H1 (cell line): ENCODE data around the gene PTPRC. TPM values are rescaled to one million over a fixed set of nuclear protein-coding genes. Genes with fewer than 3 reads are reported as not detected.

Experiments used
- CTCF ChIA-PET: fragments of 300-600 bp; sonication (Branson Sonifier 250); formaldehyde crosslinking; loops from one replicate; lab custom pipeline; 2021; ENCODE audit not compliant: partially characterized antibody; lab: Charles Lee
- POLR2A ChIA-PET: fragments of 300-600 bp; sonication (Branson Sonifier 250); formaldehyde crosslinking; loops from one replicate; lab custom pipeline; 2021; ENCODE audit warnings: inconsistent platforms; ENCODE audit not compliant: partially characterized antibody; lab: Charles Lee
- DNase-seq, 2 experiments: peaks; one replicate each; pipeline versions ENCODE4 v3.0.0 to v3.0.0-alpha.2; 2010 to 2022; ENCODE audit warnings: low spot score in 2 of 2, low read depth in 1 of 2, mixed read lengths in 1 of 2
- FAIRE-seq: peaks from 2 replicates; lab custom pipeline; 2011; peaks lifted over from hg19 to GRCh38; lab: Jason Lieb, UNC
- H2AFZ ChIP-seq: 2 replicates; pipeline ENCODE4 v1.8.1; 2012; ENCODE audit warnings: low read length, inconsistent platforms
- H2AK5ac ChIP-seq: 2 replicates; pipeline ENCODE4 v1.6.1; 2013; ENCODE audit warnings: low read depth, low read length
- H2BK120ac ChIP-seq: replicated peaks from 2 replicates; pipeline ENCODE3; 2013; ENCODE audit warnings: low read depth, low read length, inconsistent platforms
- H2BK12ac ChIP-seq: 2 replicates; pipeline ENCODE4 v1.6.1; 2013; ENCODE audit warnings: low read depth, low read length
- H2BK15ac ChIP-seq: 2 replicates; pipeline ENCODE4 v1.6.1; 2013; ENCODE audit warnings: low read length
- H2BK20ac ChIP-seq: 2 replicates; pipeline ENCODE4 v1.6.1; 2013; ENCODE audit warnings: low read length
- H2BK5ac ChIP-seq: 2 replicates; pipeline ENCODE4 v1.6.1; 2013; ENCODE audit warnings: low read depth, low read length
- H3K14ac ChIP-seq: 2 replicates; pipeline ENCODE4 v1.6.1; 2013; ENCODE audit warnings: inconsistent platforms; ENCODE audit not compliant: insufficient read length
- H3K18ac ChIP-seq: 2 replicates; pipeline ENCODE4 v1.6.1; 2013; ENCODE audit warnings: low read length; ENCODE audit errors: extremely low read depth
- H3K23ac ChIP-seq: 2 replicates; pipeline ENCODE4 v1.6.1; 2013; ENCODE audit warnings: inconsistent platforms; ENCODE audit not compliant: insufficient read length
- H3K23me2 ChIP-seq: 2 replicates; pipeline ENCODE4 v1.6.1; 2013; ENCODE audit warnings: low read depth, low read length
- H3K27ac ChIP-seq: 2 replicates; pipeline ENCODE4 v1.6.1; 2011; ENCODE audit warnings: low read depth, low read length, inconsistent platforms
- H3K27me3 ChIP-seq, 4 experiments: replicated peaks in 1 of 4; 1 replicate in 1 of 4; 2 replicates in 3 of 4; pipeline versions ENCODE4 v1.6.1 to v1.8.1; 2011 to 2013; ENCODE audit warnings: low read length in 3 of 4, mild to moderate bottlenecking in 3 of 4, inconsistent platforms in 2 of 4, mixed read lengths in 2 of 4, moderate library complexity in 1 of 4; ENCODE audit not compliant: control insufficient read depth in 3 of 4, insufficient read depth in 3 of 4; ENCODE audit errors: extremely low read depth in 1 of 4
- H3K36me3 ChIP-seq, 4 experiments: 2 replicates each; pipeline versions ENCODE4 v1.6.1 to v1.8.1; 2011 to 2013; ENCODE audit warnings: mild to moderate bottlenecking in 4 of 4, low read length in 3 of 4, moderate library complexity in 2 of 4, control low read depth in 1 of 4, inconsistent platforms in 1 of 4; ENCODE audit not compliant: insufficient read depth in 4 of 4, control insufficient read depth in 2 of 4
- H3K4ac ChIP-seq: replicated peaks from 2 replicates; pipeline ENCODE3; 2013; ENCODE audit warnings: low read length, low read depth, mixed read lengths, inconsistent platforms; ENCODE audit not compliant: insufficient read length
- H3K4me1 ChIP-seq, 4 experiments: replicated peaks in 1 of 4; 1 replicate in 1 of 4; 2 replicates in 3 of 4; pipeline versions ENCODE4 v1.6.1 to v1.8.1; 2011 to 2013; ENCODE audit warnings: low read length in 3 of 4, inconsistent platforms in 2 of 4, mixed read lengths in 1 of 4; ENCODE audit not compliant: insufficient read depth in 4 of 4, control insufficient read depth in 3 of 4
- H3K4me2 ChIP-seq, 2 experiments: 2 replicates each; pipeline versions ENCODE4 v1.6.1 to v1.8.1; 2011 to 2013; ENCODE audit warnings: low read depth in 2 of 2, low read length in 2 of 2, control low read depth in 1 of 2, inconsistent platforms in 1 of 2, mild to moderate bottlenecking in 1 of 2; ENCODE audit not compliant: insufficient read depth in 1 of 2
- H3K4me3 ChIP-seq, 4 experiments: fragments of 200-600, 300-600 bp in 1 of 4; sonication (generic), shearing (Covaris generic), sonication (Bioruptor Twin) in 1 of 4; 2 replicates each; pipeline versions ENCODE4 v1.5.1 to v1.8.1; 2011 to 2016; ENCODE audit warnings: low read length in 4 of 4, low read depth in 3 of 4, control low read depth in 2 of 4, inconsistent platforms in 2 of 4, mild to moderate bottlenecking in 2 of 4, mixed read lengths in 1 of 4, moderate library complexity in 1 of 4; ENCODE audit not compliant: insufficient read depth in 2 of 4; ENCODE audit errors: extremely low read depth in 1 of 4
- H3K56ac ChIP-seq: replicated peaks from 2 replicates; pipeline ENCODE3; 2013; ENCODE audit warnings: low read depth, mild to moderate bottlenecking, mixed read lengths, low read length, inconsistent platforms; ENCODE audit not compliant: insufficient read length
- H3K79me1 ChIP-seq: 2 replicates; pipeline ENCODE4 v1.6.1; 2013; ENCODE audit warnings: low read depth, low read length, control low read depth
- H3K79me2 ChIP-seq, 2 experiments: 2 replicates each; pipeline versions ENCODE4 v1.6.1 to v1.8.1; 2012 to 2013; ENCODE audit warnings: low read length in 2 of 2, mild to moderate bottlenecking in 2 of 2, inconsistent platforms in 1 of 2; ENCODE audit not compliant: insufficient read depth in 2 of 2, control insufficient read depth in 1 of 2
- H3K9ac ChIP-seq, 4 experiments: replicated peaks in 1 of 4; 1 replicate in 1 of 4; 2 replicates in 3 of 4; pipeline versions ENCODE4 v1.6.1 to v1.8.1; 2011 to 2013; ENCODE audit warnings: low read depth in 3 of 4, low read length in 3 of 4, control low read depth in 2 of 4, mild to moderate bottlenecking in 2 of 4, moderate library complexity in 2 of 4, inconsistent platforms in 1 of 4; ENCODE audit errors: extremely low read depth in 1 of 4
- H3K9me3 ChIP-seq, 2 experiments: 2 replicates each; pipeline versions ENCODE4 v1.6.1 to v1.8.1; 2012 to 2013; ENCODE audit warnings: mild to moderate bottlenecking in 2 of 2, moderate library complexity in 2 of 2, control low read depth in 1 of 2, inconsistent platforms in 1 of 2, low read depth in 1 of 2, low read length in 1 of 2, mixed read lengths in 1 of 2; ENCODE audit not compliant: insufficient read depth in 2 of 2
- H4K20me1 ChIP-seq, 2 experiments: replicated peaks in 1 of 2; 2 replicates each; pipeline versions ENCODE3 to v1.8.1; 2011 to 2013; ENCODE audit warnings: inconsistent platforms in 2 of 2, low read length in 2 of 2, mild to moderate bottlenecking in 1 of 2; ENCODE audit not compliant: insufficient read depth in 2 of 2, control insufficient read depth in 1 of 2
- H4K5ac ChIP-seq: 2 replicates; pipeline ENCODE4 v1.6.1; 2013; ENCODE audit warnings: low read length, low read depth, mixed read lengths, inconsistent platforms; ENCODE audit not compliant: insufficient read length
- H4K8ac ChIP-seq: 2 replicates; pipeline ENCODE4 v1.8.0; 2013; ENCODE audit warnings: mild to moderate bottlenecking, moderate library complexity, low read length, inconsistent platforms; ENCODE audit not compliant: insufficient read depth; ENCODE audit errors: extremely low read depth
- H4K91ac ChIP-seq: replicated peaks from 2 replicates; pipeline ENCODE3; 2013; ENCODE audit warnings: low read length, mixed read lengths, inconsistent platforms; ENCODE audit not compliant: insufficient read length
- CTCF ChIP-seq, 3 experiments: IDR thresholded peaks; 1 replicate in 2 of 3; 2 replicates in 1 of 3; pipeline versions ENCODE4 v1.5.1 to v1.6.1; 2011; ENCODE audit warnings: low read length in 3 of 3, mild to moderate bottlenecking in 3 of 3, inconsistent platforms in 2 of 3, low read depth in 1 of 3, moderate library complexity in 1 of 3; ENCODE audit not compliant: insufficient read depth in 1 of 3; ENCODE audit errors: control extremely low read depth in 1 of 3
- EP300 ChIP-seq, 2 experiments: IDR thresholded peaks; 1 replicate in 1 of 2; 2 replicates in 1 of 2; pipeline ENCODE4 v1.6.1; 2011 to 2012; ENCODE audit warnings: low read depth in 2 of 2, low read length in 2 of 2, mild to moderate bottlenecking in 2 of 2, borderline replicate concordance in 1 of 2, inconsistent platforms in 1 of 2, moderate library complexity in 1 of 2
- JUN ChIP-seq: IDR thresholded peaks from 2 replicates; pipeline ENCODE4 v1.6.1; 2011; ENCODE audit warnings: low read depth, mild to moderate bottlenecking, improper control_type of control experiment, low read length
- NANOG ChIP-seq: IDR thresholded peaks from 2 replicates; pipeline ENCODE4 v1.6.1; 2011; ENCODE audit warnings: low read length, low read depth, mild to moderate bottlenecking, inconsistent platforms; ENCODE audit not compliant: insufficient read depth, poor library complexity, severe bottlenecking
- NRF1 ChIP-seq: IDR thresholded peaks from 2 replicates; pipeline ENCODE4 v1.6.1; 2011; ENCODE audit warnings: mild to moderate bottlenecking, low read depth, low read length, improper control_type of control experiment
- PHF8 ChIP-seq: fragments of 200-600 bp; sonication (generic); conservative IDR thresholded peaks from 2 replicates; pipeline ENCODE4 v1.7.1; 2012; ENCODE audit warnings: low read depth, mild to moderate bottlenecking, inconsistent platforms, low read length, moderate library complexity
- SAP30 ChIP-seq: fragments of 300-600 bp; sonication (generic); IDR thresholded peaks from 2 replicates; pipeline ENCODE4 v1.7.1; 2012; ENCODE audit warnings: low read length, moderate library complexity, mild to moderate bottlenecking, inconsistent platforms; ENCODE audit not compliant: insufficient read depth, insufficient replicate concordance
- SP1 ChIP-seq: IDR thresholded peaks from 2 replicates; pipeline ENCODE4 v1.6.1; 2011; ENCODE audit warnings: low read depth, low read length
- SP4 ChIP-seq: IDR thresholded peaks from 2 replicates; pipeline ENCODE4 v1.6.1; 2012; ENCODE audit warnings: low read length, inconsistent platforms
- TBP ChIP-seq: IDR thresholded peaks from 2 replicates; pipeline ENCODE4 v1.6.1; 2011; ENCODE audit warnings: low read depth, low read length, improper control_type of control experiment
- WGBS, 2 experiments: shearing (Covaris generic) in 1 of 2; methylation state at CpG; one replicate each; pipeline versions ENCODE4 v1.1.6 to v1.1.7; 2013 to 2015; ENCODE audit warnings: low lambda C conversion rate in 2 of 2, mixed read lengths in 2 of 2, inconsistent platforms in 1 of 2, low coverage in 1 of 2, missing lambda C conversion rate in 1 of 2; ENCODE audit not compliant: insufficient replicate concordance in 2 of 2, insufficient coverage in 1 of 2, insufficient read length in 1 of 2; ENCODE audit errors: extremely low coverage in 1 of 2, missing lambda C conversion rate in 1 of 2; 5-methylcytosine and 5-hydroxymethylcytosine counted together
- polyA plus RNA-seq, 7 experiments: library from polyadenylated mRNA; depleted of rRNA in 3 of 7; stranded (reverse) in 5 of 7; unstranded in 2 of 7; fragments of >200 nt in 5 of 7; fragments of 200-250 nt in 2 of 7; gene quantifications; 1 replicate in 5 of 7; 2 replicates in 1 of 7; 4 replicates in 1 of 7; pipeline versions ENCODE4 v1.2.1 to v1.2.3, GENCODE V29; 2011 to 2013; ENCODE audit warnings: missing spikeins in 2 of 7, mixed read lengths in 2 of 7
- total RNA-seq: library from RNA; stranded (reverse); fragmentation: NEBNext Ultra II Directional; extraction: Animal tissue kit (Norgen Biotek cat#: 25700); gene quantifications from 2 replicates; pipeline ENCODE4 v1.2.1, GENCODE V29; 2021

Gene PTPRC
- total and polyA plus RNA-seq, 2 of the 8 experiments (the other 6 are each of a cell fraction or from before 2014, with no cell fraction given) = 0.05 TPM; not detected in 1

- 91% methylated on average over 6 of the region's 6 CpGs; no CpG with 5 or more reads in 1 of the 2 experiments for WGBS, 2 experiments
- DNase-seq (no peak), FAIRE-seq (no peak)
- no peak for TF ChIP-seq SP4
- TF ChIP-seq SAP30 = no peak
- no peak for TF ChIP-seq NRF1
- no peak for TF ChIP-seq TBP
- TF ChIP-seq EP300 (IDR thresholded peaks at IDR 0.05; ENCODE audit: borderline replicate concordance in 1 of 2, low read depth in 2 of 2, low read length in 2 of 2) = no peak
- no peak for TF ChIP-seq SP1
- no peak for TF ChIP-seq CTCF (IDR thresholded peaks at IDR 0.05; ENCODE audit: control extremely low read depth in 1 of 3, insufficient read depth in 1 of 3, low read depth in 1 of 3, low read length in 3 of 3)
- no peak for TF ChIP-seq JUN
- no peak for TF ChIP-seq PHF8
- no peak for TF ChIP-seq NANOG
These were observed 26.2 kb upstream of the PTPRC start for GRCh38 chr1:198612471-198613260.

More at GRCh38 chr1:198612471-198613260, 26.2 kb upstream of the PTPRC start:
- Histone ChIP-seq H3K23ac (no peak overlapping the region), H2AFZ (no peak overlapping the region), H3K4me3 (no peak overlapping the region), H4K5ac (no peak overlapping the region), H3K79me2 (no peaks in the 10 kb centered on the region), H3K4ac (no peak overlapping the region), H3K27me3 (no peaks in the 10 kb centered on the region), H2AK5ac (no peak overlapping the region), H3K27ac (no peak overlapping the region), H2BK20ac (no peak overlapping the region), H4K8ac (no peak overlapping the region), H3K18ac (no peak overlapping the region), H2BK5ac (no peak overlapping the region), H3K79me1 (no peaks in the 10 kb centered on the region), H3K56ac (no peak overlapping the region), H3K9me3 (no peaks in the 10 kb centered on the region), H4K20me1 (no peaks in the 10 kb centered on the region), H3K23me2 (no peaks in the 10 kb centered on the region), H3K4me2 (no peak overlapping the region), H2BK120ac (no peak overlapping the region), H2BK12ac (no peak overlapping the region), H3K36me3 (no peaks in the 10 kb centered on the region), H4K91ac (no peak overlapping the region), H2BK15ac (no peak overlapping the region), H3K14ac (no peak overlapping the region), H3K9ac (no peak overlapping the region), H3K4me1 (no peaks in the 10 kb centered on the region)
- POLR2A ChIA-PET = no interaction called here
- CTCF ChIA-PET = no interaction called here
